Thyroid gland (tissue), 4 donors: ENCODE data around the gene TMSB10.

Source experiments
- CTCF ChIP-seq, 6 experiments: fragments of 200-600 bp in 3 of 6; fragments of 450-650 bp in 3 of 6; sonication (generic) in 3 of 6; IDR thresholded peaks; one replicate each; pipeline ENCODE4 v1.5.1; 2016 to 2019; ENCODE audit warnings: antibody characterized with exemption in 6 of 6, mild to moderate bottlenecking in 2 of 6, inconsistent platforms in 1 of 6, moderate library complexity in 1 of 6
- POLR2A ChIP-seq, 2 donors: fragments of 450-650 bp; IDR thresholded peaks; one replicate each; pipeline ENCODE4 v1.6.1; 2017; ENCODE audit warnings: antibody characterized with exemption in 2 of 2, mild to moderate bottlenecking in 2 of 2, moderate library complexity in 1 of 2

- TF ChIP-seq CTCF (IDR thresholded peaks at IDR 0.05) (no peak), POLR2A (IDR thresholded peaks at IDR 0.05) (no peak)
These were observed 25.9 kb downstream of the TMSB10 start for GRCh38 chr2:84931384-84931821.
